Right cardiac atrium (tissue), 5 donors: ENCODE data around the gene SLC7A9. TPM values are rescaled to one million over a fixed set of nuclear protein-coding genes. Genes with fewer than 3 reads are reported as not detected.

Source experiments
- ATAC-seq, 2 donors: fragments of 200-7000 bp; cut with Tn5 transposase; one replicate each; pipeline versions ENCODE4 v1.8.0 to v1.9.1; 2020; ENCODE audit warnings: moderate library complexity in 2 of 2, mild to moderate bottlenecking in 1 of 2
- DNase-seq, 3 donors: peaks; one replicate each; pipeline ENCODE4 v3.0.0-alpha.2; 2020
- H3K27ac ChIP-seq: one replicate; pipeline ENCODE4 v1.5.1; 2013; ENCODE audit warnings: mild to moderate bottlenecking, low read length, control low read depth, moderate library complexity
- H3K27me3 ChIP-seq: one replicate; pipeline ENCODE4 v1.6.1; 2013; ENCODE audit not compliant: control insufficient read depth, insufficient read depth
- H3K4me1 ChIP-seq: one replicate; pipeline ENCODE4 v1.6.1; 2013; ENCODE audit warnings: low read length; ENCODE audit not compliant: control insufficient read depth, insufficient read depth
- H3K4me3 ChIP-seq: one replicate; pipeline ENCODE4 v1.5.1; 2013; ENCODE audit warnings: low read length, control low read depth
- H3K9me3 ChIP-seq: one replicate; pipeline ENCODE4 v1.6.1; 2013; ENCODE audit warnings: low read length; ENCODE audit not compliant: control insufficient read depth
- WGBS: extraction: QIAGEN DNeasy Blood & Tissue Kit; methylation state at CpG from one replicate; pipeline ENCODE4 v1.1.7; 2013; 5-methylcytosine and 5-hydroxymethylcytosine counted together
- intact Hi-C, 4 donors: fragments of 100-400 bp; cut with DNase I; formaldehyde crosslinking; loops; one replicate each; pipeline versions ENCODE4 v1.11.0 to v1.14.0; 2022 to 2023
- polyA plus RNA-seq: library from polyadenylated mRNA; stranded (reverse); fragments of 200-250 nt; gene quantifications from one replicate; pipeline ENCODE4 v1.2.3, GENCODE V29; 2013
- total RNA-seq, 4 donors: library from RNA; stranded (reverse); fragmentation: NEBNext Ultra II Directional; extraction: Animal tissue kit (Norgen Biotek cat#: 25700); gene quantifications; one replicate each; pipeline ENCODE4 v1.2.1, GENCODE V29; 2021
- donor health status: healthy with polysubstance abuse.
- donor health status: DM: no; HTN: yes; CAD: no.
- donor health status: DM: no; HTN: no; CAD: no.
- donor health status: DM: no; HTN: yes; CAD: no; lungs with severe emphysema.
- donor health status: DM: yes; HTN: yes; CAD: no.

The SLC7A9 gene
- total and polyA plus RNA-seq, 5 donors = 0.18 TPM; not detected in 3

DNA sequence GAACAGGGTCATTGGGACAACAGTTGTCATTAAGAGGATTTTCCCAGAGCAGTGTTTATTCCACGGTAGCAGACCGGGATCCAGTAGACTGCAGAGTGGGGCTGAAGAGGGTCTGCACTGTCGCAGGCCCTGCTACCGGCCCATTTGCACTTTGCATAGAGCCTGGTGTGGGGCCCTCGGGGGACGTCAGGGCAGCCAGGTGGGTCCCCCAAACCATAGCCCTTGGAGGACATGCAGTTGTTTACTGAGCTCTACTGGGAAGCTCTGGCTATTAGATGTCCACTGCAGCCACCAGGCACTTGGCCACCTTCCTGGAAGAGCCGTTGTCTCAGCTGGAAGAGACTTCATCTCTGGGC, 45.8 kb downstream of the SLC7A9 start:
- ATAC-seq (no peak), DNase-seq (no peak)
- 88% methylated on average over 7 of the region's 7 CpGs for WGBS
- Histone ChIP-seq H3K9me3 (no peaks in the 10 kb centered on the region), H3K27ac (no peak overlapping the region), H3K27me3 (no peaks in the 10 kb centered on the region), H3K4me1 (no peaks in the 10 kb centered on the region), H3K4me3 (no peak overlapping the region)
- intact Hi-C loops = no loop called here

DNA sequence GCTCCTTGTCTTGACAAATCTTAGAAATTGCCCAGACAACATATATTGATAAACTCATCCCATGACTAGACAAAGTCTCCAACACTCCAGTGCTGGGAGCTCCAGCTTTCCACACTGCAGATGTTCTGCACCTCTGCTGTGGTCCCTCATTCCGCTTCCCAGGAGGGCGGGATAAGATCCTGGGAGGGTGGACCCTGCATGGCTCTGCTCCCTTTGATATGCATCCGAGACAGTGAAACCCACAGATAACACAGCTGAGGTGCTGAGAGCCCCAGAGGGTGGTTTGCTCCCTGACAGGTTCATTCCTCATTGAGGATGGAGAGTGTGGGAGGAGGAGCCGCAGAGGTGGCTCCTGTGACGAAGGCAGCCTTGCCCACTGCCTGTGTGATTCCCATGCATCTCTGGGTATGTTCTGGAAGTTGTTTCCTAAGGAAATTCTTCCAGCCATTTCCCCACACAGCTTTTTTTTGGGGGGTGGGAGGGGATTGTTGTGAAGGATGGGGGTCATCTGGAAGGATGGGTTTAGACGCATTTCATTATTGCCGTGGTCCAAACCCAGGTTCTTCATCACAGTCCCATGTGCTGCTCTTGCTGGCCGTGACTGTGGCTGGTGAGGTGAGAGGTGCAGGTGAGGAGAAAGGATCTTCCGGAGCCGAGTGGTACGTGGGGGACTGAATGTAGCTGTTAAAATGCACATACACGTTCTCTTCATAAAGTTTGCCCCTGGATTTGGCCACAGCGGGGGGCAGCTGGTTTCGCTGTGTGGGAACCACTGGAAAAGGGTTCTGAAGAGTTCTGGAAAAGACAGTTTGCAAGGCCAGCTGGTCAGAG, 46.4 kb downstream of the SLC7A9 start:
- ATAC-seq (no peak), DNase-seq (no peak)
- no peak overlapping the region for H3K4me3 ChIP-seq
- H3K27ac ChIP-seq = no peak overlapping the region
- H3K4me1 ChIP-seq = no peaks in the 10 kb centered on the region
- intact Hi-C loops = no loop called here
- no peaks in the 10 kb centered on the region for H3K27me3 ChIP-seq
- WGBS = 76% methylated on average over 14 of the region's 14 CpGs
- H3K9me3 ChIP-seq = no peaks in the 10 kb centered on the region

DNA sequence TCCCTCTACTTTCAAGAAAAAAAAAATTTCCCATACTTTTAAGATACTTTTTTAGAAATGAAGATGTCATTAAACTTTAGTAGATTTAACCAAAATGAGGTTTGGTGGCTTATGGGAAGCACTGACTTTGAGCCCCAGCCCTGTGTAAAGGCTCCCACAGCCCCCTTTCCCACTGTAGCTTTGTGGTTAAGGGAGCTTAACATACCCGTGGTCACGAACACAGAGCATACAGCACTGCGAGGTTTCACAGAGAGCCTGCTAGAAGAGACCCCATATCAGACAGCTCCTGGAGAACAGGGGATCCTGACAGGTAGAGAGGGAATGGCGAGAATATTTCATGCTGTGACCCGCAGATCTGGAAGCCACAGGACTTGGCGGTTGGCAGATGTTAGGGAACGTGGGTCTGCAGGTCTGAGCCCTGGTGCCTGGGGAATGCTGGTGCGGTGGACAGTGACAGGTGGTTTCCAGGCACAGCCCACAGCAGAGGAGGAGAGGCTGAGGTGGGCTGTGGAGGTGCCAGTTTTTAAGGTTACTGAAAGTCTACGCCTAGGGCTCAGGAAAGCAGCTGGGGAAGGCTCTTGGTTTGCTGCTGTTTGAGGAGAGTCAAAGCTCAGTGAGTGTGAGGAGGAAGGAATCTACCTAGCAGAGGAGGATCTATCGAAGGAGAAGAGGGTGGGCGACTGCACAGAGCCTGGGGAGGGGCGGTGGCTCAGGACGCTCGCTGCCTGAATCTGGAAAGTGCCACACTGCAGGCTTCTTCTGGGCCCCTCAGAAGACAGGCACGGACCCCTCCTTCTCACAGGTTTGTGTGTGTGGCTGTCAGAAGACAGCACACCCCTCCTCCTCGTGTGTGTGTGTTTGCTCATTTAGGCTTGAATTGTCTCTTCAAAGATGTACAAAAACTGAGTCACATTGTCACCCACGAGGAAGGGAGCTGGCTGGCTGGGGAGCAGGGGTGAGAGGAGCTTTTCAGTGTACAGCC, 49.9 kb downstream of the SLC7A9 start:
- H3K4me3 ChIP-seq = no peak overlapping the region
- no peak for DNase-seq
- intact Hi-C loops = no loop called here
- WGBS = 62% methylated on average over 17 of the region's 17 CpGs
- no peaks in the 10 kb centered on the region for H3K4me1 ChIP-seq
- no peaks in the 10 kb centered on the region for H3K27me3 ChIP-seq
- ATAC-seq = no peak
- H3K27ac ChIP-seq = no peak overlapping the region
- H3K9me3 ChIP-seq = no peaks in the 10 kb centered on the region

DNA sequence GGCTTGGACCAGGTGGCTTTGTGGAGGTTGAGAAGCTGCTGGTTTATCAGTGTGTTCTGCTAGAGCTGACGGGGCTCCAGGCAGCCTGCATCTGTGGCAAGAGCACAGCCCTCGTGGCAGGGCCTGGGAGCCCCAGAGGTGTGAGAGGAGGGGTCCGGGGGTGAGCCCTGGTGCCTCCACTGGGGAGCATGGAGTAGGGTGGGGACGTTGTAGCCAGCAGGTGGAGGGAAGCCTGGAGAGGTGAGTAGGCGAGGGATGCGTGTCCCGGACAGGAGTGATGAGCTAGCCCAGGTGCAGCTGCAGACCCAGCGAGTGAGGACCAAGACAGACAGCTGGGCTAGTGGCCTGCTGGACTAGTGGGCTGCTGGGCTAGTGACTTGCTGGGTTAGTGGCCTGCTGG, 51.0 kb downstream of the SLC7A9 start:
- no peaks in the 10 kb centered on the region for H3K27me3 ChIP-seq

DNA sequence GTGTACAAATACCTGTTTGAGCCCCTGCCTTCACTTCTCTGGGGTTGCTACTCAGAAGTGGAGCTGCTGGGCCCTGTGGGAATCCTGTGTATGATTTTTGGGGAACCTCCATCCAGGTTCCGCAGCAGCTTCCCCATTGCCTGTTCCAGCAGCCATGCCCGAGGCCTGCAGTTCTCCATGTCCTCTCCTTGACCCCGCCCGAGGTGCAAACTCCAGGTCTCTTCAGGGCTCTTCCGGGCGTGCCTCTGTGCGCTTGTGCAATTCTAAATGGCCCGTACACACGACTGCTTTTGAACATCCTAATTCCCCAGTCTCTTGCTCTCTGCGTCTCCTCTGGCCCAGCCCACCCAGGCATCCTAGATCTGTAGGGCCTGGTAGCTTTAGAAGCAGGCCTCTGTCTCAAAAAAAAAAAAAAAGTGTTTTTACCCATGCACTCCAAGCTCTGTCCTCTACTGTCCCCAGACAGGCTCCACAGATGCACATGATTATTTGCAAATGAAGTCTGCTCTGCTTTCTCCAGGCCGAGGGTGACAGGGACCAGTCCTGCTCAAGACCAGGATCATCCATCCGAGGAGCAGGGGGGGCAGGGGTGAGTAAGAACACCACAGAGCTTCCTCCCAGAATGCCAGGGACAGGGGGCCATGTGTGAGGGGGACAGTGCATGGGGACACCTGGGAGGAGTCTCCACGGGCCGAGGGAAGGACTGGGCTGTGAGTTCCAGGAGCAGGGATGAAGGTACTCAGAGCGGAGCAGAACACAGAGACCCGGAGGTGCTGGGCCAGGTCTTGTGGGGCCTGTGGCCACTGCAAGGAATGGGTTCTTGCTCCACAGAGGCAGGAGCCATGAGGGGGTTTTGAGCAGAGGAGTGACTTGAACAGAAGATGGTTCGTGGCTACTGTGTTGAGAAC, 51.7 kb downstream of the SLC7A9 start:
- no peak overlapping the region for H3K27ac ChIP-seq
- H3K9me3 ChIP-seq = no peaks in the 10 kb centered on the region
- ATAC-seq (no peak), DNase-seq (no peak)
- H3K27me3 ChIP-seq = no peaks in the 10 kb centered on the region
- 81% methylated on average over 17 of the region's 17 CpGs for WGBS
- no peak overlapping the region for H3K4me3 ChIP-seq
- H3K4me1 ChIP-seq = no peaks in the 10 kb centered on the region
- intact Hi-C loops = no loop called here

More for the DNA sequence above, 51.0 kb downstream of the SLC7A9 start:
- no peaks in the 10 kb centered on the region for H3K4me1 ChIP-seq
- ATAC-seq (no peak), DNase-seq (no peak)
- WGBS = 84% methylated on average over 8 of the region's 8 CpGs
- H3K9me3 ChIP-seq = no peaks in the 10 kb centered on the region
- intact Hi-C loops = no loop called here
- no peak overlapping the region for H3K27ac ChIP-seq
- H3K4me3 ChIP-seq = no peak overlapping the region

DNA sequence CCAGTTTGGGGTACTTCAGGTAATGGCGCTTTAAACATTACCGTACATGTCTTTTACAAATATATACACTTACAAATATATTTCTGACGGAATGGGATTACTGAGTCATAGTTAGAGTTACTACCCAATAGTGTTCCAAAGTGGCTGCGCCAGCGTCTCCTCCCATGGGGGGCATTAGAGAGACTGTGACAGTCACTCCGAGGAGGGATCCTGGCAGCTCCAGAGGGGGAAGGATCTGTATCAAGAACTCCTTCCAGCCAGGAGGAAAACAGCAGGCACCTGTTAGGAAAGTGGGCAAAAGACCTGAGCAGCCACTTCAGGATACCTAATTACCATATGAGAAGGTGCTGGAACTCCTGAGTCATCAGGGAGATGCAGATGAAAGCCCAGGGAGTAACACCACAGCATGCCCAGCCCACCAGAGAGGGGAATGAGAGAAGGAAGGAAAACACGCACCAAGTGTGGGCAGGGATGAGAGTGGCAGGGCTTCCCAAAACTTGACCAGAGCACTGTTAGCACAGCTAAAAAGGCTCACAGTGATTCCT, 52.9 kb downstream of the SLC7A9 start:
- intact Hi-C loops = no loop called here
- WGBS = 62% methylated on average over 7 of the region's 7 CpGs
- no peak for ATAC-seq
- H3K4me1 ChIP-seq = no peaks in the 10 kb centered on the region
- H3K27ac ChIP-seq = no peak overlapping the region
- DNase-seq = no peak
- no peaks in the 10 kb centered on the region for H3K9me3 ChIP-seq
- no peak overlapping the region for H3K4me3 ChIP-seq
- H3K27me3 ChIP-seq = no peaks in the 10 kb centered on the region

DNA sequence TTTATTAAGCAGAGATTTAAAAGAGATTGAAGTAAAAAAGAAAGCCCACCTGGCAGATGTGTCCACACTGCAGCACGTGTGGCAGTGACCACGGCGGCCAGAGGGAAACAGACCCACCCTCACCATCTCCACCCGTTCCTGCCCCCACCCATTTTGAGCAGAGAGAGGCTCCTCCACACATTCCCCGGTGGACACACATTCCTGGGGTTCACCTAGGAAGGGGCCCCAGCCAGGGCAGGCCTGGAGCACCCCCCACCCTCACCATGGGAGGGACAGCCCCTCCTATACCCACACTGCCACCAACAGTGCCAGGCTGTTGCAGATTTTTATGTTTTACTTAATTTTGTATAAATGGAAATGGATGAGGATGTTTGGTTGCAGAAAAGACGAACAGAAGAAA, 54.9 kb downstream of the SLC7A9 start:
- intact Hi-C loops = no loop called here
- no peak overlapping the region for H3K4me3 ChIP-seq
- no peaks in the 10 kb centered on the region for H3K4me1 ChIP-seq
- H3K27me3 ChIP-seq = no peaks in the 10 kb centered on the region
- DNase-seq = no peak
- H3K9me3 ChIP-seq = no peaks in the 10 kb centered on the region
- ATAC-seq = no peak
- no peak overlapping the region for H3K27ac ChIP-seq
- 65% methylated on average over 6 of the region's 6 CpGs for WGBS

DNA sequence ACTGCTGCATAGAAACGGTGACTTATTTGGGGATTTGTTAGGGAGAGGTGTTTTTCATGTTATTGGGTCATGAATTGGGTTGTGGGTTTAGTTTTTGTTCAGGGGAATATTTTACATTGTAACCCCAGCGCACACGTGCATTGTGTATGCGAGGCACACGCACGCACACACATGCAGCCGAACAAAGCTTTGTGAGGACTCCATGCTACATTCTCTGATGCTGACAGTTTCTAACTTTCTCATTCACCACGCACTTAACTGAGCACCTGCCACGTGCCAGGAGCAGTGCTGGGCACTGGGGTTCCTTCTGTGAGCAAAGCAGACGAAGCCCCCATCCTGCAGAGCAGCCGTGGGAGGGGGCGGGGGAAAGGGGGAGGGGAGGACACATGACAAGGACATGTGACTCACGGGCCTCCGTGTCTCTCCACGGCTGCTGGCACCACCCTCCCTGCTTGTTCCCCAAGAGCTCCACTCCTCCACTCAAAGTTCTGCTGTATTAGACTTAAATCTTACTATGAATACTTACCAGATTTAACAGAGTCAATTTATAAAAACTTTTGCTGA, 55.6 kb downstream of the SLC7A9 start:
- ATAC-seq (no peak), DNase-seq (no peak)
- no peaks in the 10 kb centered on the region for H3K4me1 ChIP-seq
- H3K27me3 ChIP-seq = no peaks in the 10 kb centered on the region
- intact Hi-C loops = no loop called here
- no peak overlapping the region for H3K4me3 ChIP-seq
- no peak overlapping the region for H3K27ac ChIP-seq
- H3K9me3 ChIP-seq = no peaks in the 10 kb centered on the region
- 48% methylated on average over 15 of the region's 15 CpGs for WGBS

DNA sequence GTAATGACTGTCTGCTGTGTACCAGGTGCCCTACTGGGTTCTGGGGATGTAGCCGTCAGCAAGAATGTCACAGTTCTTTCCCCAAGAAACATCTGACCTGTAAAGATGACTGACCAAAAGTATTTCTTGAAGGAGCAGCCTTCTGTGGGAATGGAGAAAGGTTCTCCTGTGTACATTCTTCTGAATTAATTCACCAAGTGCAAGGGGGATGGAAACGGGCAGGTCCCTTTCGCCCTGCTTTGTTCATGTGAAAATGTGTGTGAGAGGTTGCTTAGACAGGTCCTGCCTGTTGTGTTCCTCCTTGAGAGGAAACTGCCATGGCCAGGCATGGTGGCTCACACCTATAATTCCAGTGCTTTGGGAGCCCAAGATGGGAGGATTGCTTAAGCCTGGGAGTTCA, 57.0 kb downstream of the SLC7A9 start:
- DNase-seq = no peak
- no peak for ATAC-seq
- no peak overlapping the region for H3K27ac ChIP-seq
- H3K4me3 ChIP-seq = no peak overlapping the region
- H3K9me3 ChIP-seq = no peaks in the 10 kb centered on the region
- no peaks in the 10 kb centered on the region for H3K4me1 ChIP-seq
- WGBS = 78% methylated on average over 3 of the region's 3 CpGs
- H3K27me3 ChIP-seq = no peaks in the 10 kb centered on the region
- intact Hi-C loops = no loop called here

DNA sequence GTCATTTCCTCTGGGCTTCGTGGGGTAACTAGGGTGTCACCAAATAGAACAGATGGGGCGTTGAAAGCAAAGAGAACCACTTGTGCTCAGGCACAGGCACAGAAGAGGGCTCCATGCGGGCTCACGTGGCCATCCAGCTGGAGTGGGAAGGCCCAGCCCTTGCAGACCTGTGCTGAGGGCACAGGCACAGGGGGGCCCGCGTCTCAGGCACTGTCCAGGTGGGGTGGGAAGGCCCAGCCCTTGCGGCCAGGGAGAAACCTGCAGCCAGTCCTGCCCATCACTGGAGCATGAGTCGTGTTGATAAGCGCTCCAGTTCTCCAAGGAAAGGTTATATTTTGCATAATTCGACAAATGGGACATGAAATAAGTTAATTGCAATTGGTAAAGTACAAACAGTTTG, 57.5 kb downstream of the SLC7A9 start:
- no peaks in the 10 kb centered on the region for H3K9me3 ChIP-seq
- no peak for ATAC-seq
- no peak overlapping the region for H3K4me3 ChIP-seq
- H3K27ac ChIP-seq = no peak overlapping the region
- no peak for DNase-seq
- intact Hi-C loops = no loop called here
- no peaks in the 10 kb centered on the region for H3K27me3 ChIP-seq
- 71% methylated on average over 10 of the region's 10 CpGs for WGBS
- H3K4me1 ChIP-seq = no peaks in the 10 kb centered on the region
